CD4-positive, alpha-beta T cell treated with Interleukin-15 for 1 hour (primary cell): ENCODE measurements around the gene MRPS22.

Source experiments
- DNase-seq: peaks from one replicate; pipeline ENCODE4 v3.0.0-alpha.2; 2020

The MRPS22 gene

DNA sequence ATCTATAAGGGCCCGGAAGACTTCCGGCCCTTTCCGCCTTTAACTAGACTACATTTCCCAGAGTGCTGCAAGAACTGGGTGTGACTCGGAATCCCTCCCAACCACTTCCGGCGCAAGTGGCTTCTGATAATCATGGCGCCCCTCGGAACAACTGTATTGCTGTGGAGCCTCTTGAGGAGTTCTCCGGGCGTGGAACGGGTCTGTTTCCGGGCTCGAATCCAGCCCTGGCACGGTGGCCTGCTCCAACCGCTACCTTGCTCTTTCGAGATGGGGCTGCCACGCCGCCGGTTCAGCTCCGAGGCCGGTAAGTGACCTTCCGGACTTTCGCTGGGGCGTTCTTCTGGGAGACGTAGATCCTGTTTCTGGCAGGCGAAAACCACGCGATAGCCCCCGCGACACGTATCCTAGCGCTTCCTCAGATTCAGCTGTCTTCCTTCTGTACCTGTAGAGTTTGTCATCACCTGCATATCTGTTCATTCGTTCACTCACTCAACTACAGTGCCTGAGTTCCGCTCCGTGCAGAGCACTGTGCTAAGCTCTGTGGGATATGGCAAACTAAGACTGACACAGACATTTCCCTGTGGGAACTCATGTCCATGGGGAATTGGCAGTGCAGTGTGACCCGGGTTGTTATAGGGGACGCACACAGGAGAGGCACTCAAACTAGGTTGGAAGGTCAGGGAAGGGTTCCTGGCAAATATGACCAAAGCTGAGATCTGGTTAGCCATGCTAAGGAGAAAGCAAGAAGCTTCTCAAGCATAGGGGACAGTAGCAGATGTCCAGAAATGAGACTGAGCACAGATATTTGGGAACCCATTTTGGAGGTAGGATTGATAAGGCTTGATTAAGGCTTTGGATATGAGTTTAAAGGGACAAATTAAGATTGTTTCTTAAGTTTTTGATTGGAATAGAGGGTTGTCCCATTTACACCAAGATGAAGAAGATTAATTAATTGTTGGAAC is at the start of gene MRPS22:
TSS of gene MRPS22 (plus strand) at position 126 of the 962 bp plus-strand sequence. CDS start at position 133, 7 bp downstream.
- peak; percentile 85 for DNase-seq

DNA sequence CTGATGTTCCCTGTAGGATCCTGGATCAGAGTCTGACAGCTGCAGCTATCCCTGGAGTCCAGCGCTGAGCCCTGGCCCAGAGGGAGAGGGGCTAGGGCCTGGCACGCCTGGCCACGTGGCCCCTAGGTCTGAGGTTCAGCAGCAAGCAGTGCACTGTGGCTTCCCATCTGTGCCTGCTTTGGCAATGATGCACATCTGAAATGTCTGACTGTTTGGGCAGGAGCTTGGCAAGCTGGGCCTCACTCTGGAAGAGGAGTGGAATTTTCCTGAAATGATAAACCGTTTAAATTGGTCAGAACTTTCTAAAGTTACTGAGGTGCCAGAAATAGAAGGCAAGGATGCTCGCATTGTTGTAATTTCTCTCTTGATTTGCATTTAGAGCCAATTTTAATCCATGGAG is 48.8 kb upstream of the MRPS22 start:
- DNase-seq = no peak

DNA sequence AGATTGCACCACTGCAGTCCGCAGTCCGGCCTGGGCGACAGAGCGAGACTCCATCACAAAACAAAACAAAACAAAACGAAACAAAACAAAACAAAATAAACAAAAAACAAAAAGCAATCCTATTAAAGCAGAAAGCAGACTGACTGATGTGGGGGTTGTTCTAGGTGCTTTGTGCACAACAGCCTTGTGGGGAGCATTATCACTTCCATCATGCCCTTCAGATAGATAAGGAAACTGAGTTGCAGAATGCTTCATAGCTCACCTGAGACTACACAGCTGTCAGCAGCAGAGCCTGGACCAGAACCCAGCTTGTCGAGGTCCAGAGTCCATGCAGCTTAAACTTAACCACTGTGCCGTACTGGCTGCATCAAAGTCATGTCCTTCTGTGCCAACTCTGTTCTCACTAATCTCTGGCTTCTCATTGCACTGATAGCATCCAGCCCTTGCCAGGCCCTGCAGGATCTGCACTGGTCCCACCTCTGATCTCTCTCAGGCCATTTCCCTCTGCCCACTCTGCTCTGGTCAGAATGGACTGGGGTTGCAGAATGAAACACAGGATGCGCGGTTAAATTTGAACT is 47.6 kb upstream of the MRPS22 start:
- no peak for DNase-seq

DNA sequence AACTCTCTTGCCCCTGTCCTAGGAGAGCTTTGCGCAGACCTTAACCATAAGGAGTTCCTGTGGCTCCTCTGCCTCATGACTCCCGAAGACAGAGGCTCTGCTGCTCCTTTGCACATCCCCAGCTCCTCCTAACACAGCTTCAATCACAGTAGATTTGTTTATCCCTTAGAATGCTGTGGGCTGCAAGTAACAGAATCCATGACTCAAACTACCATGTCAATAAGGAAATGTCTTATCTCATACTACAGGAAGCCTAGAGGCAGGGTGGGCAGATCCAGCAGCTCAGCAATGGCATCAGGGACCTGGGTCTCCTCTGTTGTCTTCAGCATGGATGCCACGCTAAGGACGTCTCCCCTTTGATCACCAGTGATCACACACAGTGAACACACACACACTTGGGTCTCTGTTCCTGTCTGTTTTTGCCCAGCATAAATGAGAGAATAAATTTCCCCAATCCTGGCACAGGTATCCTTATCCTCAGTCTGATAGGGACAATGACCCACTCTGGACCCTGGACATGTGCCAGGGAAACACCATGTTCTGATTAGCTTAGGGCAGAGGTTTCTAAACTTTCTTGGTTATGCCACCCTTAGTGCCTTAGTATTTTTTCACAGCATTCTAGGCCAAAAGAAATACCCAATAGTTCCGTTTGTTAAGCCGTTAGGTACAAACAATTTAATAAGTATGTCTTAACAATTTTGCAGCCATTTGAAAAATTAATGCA is 46.1 kb upstream of the MRPS22 start:
- no peak for DNase-seq

DNA sequence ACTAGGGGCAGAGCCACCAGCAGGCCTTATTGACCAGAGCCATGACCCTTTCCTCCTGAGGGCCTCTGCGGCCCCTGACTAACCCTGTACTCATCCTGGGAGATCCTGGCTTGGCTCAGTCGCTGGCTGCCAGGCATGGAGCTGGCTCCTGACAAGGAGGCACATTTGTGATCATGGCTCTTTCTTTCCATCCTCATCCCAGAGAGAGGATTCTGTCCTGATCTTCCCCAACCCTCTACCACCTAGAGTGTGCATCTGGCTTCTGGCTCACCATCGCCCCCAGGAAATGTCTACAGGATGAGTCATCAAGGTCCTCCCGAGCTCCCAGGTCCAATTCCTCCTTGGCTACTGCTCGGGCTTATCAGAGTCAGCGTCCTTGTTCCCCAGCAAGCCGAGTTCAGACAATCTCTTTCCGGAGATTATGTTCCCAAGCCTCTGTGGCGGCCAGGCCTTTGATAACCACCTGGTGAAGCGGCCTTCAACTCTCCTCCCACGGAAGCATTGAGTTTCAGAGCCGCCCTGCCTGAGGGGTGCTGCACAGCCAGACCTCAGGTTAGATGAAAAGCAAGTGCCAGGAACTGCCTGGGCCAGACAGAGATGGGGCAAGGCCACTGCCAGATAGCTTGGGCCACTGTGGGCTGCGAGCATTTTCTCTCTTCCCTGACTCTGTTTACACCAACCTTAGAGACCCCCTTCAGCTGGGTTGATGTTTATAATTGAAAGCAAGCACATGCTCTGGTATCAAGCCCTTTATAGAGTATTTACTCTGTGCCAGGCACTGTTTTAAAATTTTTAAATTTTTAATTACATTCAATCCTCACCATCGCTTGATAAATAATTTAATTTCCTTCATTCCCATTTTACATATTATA is 44.3 kb upstream of the MRPS22 start:
- no peak for DNase-seq

DNA sequence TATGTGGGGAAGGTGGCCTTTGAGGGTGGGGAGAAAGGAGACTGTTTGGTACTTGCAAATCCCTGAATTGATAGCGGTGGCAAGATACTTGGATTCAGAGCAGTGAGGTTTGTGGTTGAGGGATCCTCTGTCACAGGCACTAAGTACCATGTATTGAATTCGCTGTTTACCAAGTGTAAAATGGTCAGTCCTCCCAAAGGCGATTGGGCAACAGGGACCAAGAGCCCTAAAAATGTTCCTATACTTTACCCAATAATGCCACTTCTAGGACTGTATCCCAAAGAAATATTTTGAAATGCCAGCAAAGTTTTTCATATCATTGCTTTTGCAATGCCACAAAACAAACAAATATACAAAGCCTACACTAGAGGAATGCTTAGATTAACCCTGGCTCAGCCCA is 43.4 kb upstream of the MRPS22 start:
- DNase-seq = no peak

DNA sequence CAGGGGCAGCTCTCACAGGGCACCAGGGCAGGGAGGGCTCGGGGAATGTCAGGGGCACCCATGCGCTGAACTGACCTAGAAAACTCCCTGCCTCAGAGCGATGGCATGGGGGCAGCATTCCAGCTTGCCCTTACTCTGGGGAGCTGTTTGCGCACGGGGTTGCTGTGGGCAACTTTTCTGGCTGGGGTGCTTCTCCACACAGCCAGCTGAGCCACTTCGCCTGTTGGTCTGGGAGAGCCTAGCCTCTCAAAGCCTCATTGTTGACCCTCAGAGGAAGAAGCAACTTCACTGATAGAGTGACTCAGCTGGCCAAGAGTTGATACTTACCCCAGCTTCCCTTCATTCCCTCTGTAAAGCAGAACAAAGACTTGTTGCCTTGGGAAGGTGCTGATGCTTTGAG is 42.6 kb upstream of the MRPS22 start:
- DNase-seq = no peak

DNA sequence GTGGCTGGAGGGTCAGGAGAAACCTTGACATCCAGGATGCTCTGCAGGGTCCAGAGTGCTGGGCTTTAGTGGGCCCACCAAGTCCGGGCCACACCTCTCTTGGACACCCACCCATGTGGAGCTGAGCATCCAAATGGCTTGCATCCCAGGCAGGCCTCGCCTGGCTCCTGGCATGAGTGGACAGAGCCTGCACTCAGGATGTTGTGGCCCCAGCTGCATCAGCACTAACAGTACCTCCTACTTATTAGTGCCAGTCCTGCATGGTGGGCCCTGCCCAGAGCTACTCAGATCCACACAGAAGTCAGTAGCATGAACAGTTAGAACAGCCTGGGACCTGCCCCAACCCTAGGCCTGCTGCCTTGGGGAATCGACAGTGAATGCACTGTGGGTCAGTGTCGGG is 42.2 kb upstream of the MRPS22 start:
- no peak for DNase-seq

DNA sequence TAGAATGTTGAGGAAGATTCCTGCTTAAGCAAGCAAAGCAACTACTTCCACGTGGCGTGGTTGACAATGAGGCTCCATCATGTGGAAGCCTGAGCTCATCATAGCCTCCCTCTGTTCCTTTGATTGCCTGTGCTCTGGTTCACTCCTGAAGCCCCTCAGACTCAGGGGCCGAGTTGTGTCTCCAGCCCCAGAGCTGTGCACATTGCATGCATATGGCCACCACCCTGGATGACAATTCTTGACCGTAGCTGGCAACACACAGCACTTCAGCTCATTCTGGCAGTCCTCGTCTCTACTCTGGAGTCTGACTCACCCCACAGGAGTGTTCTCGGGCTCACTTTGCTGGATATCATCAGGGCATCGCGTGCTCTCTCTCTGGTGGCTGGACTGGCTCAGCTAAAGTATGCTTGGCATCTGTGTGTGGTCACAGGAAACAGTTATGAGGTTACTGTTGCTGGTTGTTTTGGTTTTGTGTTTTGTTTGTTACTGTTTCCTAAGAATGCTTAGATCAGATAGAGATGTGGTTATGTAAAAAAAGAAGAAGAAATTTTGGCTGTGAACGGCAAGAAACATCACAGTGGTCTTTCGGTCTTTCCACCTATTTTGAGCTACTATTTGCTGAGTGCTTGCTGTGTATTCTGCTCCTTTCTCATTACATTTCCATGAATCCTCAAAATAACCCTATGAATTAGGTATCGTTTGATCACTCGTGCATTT is 41.6 kb upstream of the MRPS22 start:
- DNase-seq = no peak

DNA sequence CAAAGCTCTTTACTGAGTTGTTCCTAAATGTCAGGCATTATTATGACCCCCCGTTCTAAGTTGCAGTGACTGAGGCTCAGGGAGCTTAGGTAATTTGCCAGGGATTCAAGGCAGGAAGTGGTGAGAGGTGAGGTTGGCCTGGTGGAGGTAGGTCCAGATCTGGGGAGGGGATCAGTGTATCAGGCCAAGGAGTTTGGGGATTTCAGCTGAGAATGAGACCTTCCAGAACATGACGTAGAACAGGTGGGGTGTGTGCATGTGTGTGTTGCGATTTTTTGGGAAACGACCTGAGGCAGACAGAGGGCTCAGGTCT is 41.1 kb upstream of the MRPS22 start:
- no peak for DNase-seq

DNA sequence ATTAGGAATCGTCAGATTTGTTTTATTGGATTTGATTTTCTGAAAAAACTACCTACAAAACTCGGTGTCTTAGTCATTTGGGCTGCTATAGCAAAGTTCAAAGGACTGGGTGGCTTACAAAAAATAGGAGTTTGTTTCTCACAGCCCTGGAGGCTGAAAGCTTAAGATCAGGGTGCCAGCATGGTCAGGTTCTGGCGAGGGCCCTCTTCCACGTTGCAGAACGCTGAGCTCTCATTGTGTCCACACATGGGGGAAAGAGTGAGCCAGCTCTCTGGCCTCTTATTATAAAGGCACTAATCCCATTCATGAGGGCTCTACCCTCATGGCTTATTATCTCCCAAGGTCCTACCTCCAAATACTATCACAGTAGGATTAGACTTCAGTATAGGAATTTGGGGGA is 40.6 kb upstream of the MRPS22 start:
- no peak for DNase-seq

DNA sequence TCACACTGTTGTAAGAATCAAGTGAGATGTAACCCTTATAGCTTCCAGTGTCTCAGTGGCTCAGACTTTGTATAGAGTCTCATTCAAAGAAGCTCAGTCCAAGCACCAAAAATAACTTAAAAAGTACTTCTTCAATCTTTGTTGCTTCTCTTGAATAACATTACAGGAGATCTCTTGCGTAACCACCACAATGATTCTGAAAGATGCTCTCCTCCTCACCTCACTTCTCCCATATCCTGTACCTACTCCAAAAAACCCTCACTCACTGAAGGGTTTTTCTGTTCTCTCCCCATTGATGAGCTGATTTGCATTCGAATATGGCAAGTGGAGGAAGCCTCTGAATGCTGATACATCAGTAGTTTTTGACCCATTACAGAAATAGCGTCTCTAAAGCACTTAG is 39.4 kb upstream of the MRPS22 start:
- DNase-seq = no peak

DNA sequence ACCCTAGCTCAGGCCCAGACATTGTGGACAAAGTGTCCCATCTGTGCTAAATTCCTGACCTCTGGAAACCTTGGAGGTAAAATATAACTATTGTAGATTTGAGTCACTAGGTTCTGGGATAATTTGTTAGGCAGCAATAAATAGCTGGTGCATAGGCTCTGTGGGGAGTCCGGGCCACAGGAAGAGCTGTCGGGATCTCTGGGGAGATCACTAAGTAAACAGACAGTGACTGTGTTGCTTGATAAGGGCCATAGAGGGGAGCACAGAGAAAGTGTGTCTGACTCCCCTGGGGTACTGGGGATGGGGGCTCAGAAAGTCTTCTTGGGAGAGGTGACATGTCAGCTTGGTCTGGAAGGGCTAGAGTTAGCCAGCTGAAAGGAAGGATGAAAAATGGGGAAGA is 37.7 kb upstream of the MRPS22 start:
- DNase-seq = no peak

DNA sequence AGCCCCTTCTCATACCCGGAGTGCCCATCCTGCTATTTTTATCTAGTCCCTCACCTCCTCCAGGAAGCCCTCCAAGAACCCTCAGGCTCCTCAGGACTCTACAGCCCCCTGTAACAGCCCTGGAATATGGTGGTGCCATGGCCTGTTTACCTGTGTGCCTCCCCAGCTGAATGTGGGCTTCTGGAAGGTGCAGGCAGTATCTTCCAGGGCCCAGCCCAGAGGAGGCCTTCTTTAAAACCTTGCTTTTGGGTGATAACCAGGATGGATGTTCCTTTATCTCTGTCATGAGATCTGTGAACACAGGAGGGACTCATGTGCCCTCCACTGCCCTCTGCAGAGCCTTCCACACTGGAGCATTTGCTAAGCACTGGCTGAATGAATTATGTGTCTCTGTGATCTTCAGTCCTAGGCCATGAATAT is 36.7 kb upstream of the MRPS22 start:
- no peak for DNase-seq

DNA sequence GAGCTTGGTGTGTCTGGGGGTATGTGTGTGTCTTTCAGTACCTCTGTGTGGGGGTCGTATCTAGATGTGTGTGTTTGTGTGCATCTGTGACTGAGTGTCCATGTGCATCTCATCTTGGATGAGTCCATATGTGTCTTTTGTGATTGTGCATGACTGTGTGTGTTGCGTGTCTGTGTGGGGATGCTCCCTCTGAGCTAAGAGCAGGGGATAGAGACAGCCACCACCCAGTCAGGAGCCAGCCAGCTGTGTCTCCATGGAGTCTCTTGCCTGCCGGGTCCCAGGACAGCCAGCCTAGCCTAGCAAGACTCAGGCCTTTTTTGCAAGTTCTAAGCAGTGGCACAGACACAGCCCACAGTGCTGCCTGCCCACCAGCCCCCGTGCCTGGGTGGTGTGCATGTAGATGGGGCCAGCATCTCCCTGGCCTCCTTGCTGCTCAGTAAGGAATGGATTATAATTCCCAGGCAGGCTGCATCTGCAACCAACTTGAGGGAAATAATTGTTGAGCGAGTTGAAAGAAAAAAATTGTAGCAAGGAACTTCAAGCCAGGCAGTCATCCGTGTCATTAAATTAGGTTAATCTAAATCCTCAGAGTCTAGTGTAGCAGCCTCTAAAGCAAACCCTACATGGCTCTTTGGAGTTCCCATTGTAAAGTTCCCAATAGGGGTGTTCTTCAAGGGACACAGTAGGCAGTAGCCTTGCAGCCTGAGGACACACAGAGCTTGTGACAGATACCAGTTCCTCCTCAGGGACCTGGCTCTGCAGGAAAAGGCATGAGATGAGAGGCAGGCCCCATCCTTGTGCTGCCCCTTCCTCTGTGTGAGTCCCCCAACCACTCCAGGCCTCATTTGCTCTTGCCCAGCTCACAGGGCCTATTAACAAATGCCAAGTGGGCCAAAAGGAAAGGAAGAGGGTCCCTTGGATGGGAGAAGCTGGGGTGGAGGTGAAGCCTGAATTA is 35.9 kb upstream of the MRPS22 start:
- DNase-seq = no peak

DNA sequence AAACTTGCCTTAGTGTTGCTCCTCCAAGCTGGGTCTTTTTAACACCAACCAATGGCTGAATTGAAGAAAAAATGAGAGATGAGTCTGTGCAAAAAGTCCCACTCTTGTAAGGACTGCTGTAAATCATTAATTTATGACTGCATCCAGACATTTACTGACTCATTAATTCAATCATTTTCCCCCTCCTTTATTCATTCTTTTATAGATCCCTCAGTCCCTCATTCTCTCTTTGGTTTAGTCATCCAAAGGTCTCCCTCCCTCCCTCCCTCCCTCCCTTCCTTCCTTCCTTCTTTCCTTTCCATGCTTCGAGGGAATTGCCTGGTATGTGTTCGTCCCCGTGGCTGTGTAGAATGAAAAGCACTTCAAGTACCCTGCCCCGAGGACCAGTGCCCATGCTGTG is 35.3 kb upstream of the MRPS22 start:
- DNase-seq = no peak

DNA sequence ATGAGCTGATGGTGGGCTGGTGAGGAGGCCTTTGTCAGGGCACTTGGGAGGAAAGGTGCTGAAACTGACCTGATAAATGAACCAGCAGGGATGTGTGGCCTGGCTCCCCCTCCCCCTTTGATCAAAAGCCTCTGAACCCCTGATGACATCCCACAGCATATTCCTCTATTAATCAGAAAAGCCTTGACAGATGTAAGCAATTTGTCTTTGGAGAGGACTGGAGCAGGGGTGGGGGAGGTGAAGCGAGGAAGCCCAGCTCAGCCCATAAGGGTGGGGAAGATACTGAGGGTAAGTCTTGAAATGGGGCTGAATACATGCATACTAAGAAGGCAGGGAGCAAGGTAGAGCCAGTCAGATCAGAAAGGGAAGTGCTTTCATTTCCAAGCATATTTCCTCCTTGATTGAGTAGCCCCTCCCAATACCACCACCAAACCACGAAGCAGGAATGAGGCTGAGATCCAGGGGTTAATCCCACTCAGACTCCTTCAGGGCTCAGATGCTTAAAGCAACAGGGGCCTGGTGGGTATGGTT is 34.7 kb upstream of the MRPS22 start:
- DNase-seq = no peak

DNA sequence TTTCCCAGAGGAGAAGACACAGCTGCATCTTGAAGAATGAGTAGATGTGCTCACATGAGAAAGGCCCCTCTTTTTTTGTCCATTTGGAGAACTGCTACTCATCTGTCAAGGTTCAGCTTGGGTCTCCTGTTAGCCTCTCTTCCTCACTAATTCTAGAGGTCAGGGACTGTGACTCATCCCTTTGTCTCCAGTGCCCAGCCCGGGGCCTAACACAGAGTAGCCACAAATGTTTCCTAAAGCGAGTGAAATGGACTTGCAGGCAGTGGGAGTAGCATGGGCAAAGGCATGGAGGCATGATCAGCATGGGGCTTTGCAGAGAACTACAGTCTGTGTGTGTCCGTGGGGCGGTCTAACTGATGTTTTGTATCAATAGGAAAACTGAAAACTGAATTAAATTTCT is 33.9 kb upstream of the MRPS22 start:
- no peak for DNase-seq

DNA sequence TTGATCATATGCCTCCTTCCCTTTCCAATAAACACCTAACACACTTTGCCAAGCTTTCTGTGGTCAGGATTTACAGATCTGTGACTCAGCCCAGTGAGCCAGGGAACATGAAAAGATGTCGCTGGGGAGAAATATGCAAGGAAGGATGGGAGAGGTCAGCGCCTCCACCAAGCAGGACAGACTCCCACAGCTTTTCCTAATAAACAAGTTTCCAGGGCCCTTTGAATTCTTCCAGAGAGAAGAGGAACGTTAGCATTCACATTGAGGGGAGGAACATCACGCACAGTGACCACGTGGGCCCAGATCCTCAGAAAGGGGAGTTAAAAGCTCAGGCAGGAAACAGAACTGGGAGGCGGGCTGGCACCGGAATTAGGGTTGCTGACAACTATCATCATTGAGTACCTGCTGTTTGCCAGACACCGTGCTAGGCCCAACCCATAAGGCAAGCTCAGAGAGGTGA is 33.3 kb upstream of the MRPS22 start:
- DNase-seq = no peak

DNA sequence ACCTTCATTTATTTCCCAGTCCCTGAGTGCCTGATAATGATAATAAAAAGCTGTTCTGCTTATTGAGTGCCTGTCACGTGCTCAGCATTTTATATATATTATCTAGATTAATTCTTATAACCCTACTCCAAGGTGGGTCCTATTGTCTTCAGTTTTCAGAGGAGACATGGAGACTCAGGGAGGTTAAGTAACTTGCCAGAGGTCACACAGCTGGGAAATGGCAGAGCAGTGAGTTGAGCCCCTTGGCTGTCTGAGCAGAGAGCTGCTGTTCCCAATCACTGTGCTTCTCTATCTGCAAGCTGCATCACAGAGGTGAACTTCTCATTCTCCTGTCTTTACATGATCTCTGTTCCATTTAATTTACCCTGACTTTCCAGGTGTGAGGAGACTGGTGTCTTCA is 32.3 kb upstream of the MRPS22 start:
- no peak for DNase-seq

DNA sequence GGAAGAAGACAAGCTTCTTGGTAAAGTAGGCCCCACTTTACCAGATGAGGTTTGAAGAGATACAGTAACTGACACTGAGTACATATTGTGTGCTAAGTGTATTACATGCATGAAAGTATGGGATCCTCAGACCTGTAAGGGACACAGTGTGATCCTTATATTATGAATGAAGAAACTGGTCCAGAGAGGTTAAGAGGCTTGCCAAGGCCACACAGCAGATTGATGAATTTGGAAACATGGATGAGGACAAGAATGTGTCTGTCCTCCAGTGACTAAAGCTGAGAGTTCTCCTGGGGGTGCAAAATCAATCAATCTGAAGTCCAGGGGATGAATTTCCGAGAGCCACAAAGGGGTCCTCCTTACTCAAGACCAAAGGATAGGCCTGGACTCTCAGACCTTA is 31.4 kb upstream of the MRPS22 start:
- no peak for DNase-seq
